Glutamatergic neuron (in vitro differentiated cells): ENCODE data around the gene COBL. TPM values are rescaled to one million over a fixed set of nuclear protein-coding genes. Genes with fewer than 3 reads are reported as not detected.

Experiments
- DNase-seq: peaks from one replicate; pipeline ENCODE4 v3.0.0; 2022
- H3K27ac Mint-ChIP-seq: one replicate; pipeline ENCODE4 v1.8.0; 2020; ENCODE audit warnings: mild to moderate bottlenecking, mixed read lengths, inconsistent platforms; ENCODE audit not compliant: unreplicated experiment
- H3K27me3 Mint-ChIP-seq: one replicate; pipeline ENCODE4 v1.8.0; 2020; ENCODE audit warnings: mild to moderate bottlenecking, moderate library complexity, mixed read lengths, inconsistent platforms; ENCODE audit not compliant: unreplicated experiment
- H3K36me3 Mint-ChIP-seq: one replicate; pipeline ENCODE4 v1.8.0; 2020; ENCODE audit warnings: mild to moderate bottlenecking, mixed read lengths, inconsistent platforms; ENCODE audit not compliant: unreplicated experiment
- H3K4me1 Mint-ChIP-seq: one replicate; pipeline ENCODE4 v1.8.0; 2020; ENCODE audit warnings: mild to moderate bottlenecking, low read depth, mixed read lengths, inconsistent platforms; ENCODE audit not compliant: unreplicated experiment
- H3K4me3 Mint-ChIP-seq: one replicate; pipeline ENCODE4 v1.8.0; 2020; ENCODE audit warnings: mild to moderate bottlenecking, mixed read lengths, inconsistent platforms; ENCODE audit not compliant: unreplicated experiment
- H3K9me3 Mint-ChIP-seq: one replicate; pipeline ENCODE4 v1.8.0; 2020; ENCODE audit warnings: mild to moderate bottlenecking, moderate library complexity, mixed read lengths, inconsistent platforms; ENCODE audit not compliant: unreplicated experiment
- total RNA-seq: library from RNA; stranded (reverse); fragmentation: NEBNext Ultra II Directional; extraction: Animal tissue kit (Norgen Biotek cat#: 25700); gene quantifications from one replicate; pipeline ENCODE4 v1.2.1, GENCODE V29; 2021; ENCODE audit not compliant: unreplicated experiment
- TF ChIP-seq, protein P1 (sequence below): fragments of 200-600 bp; sonication (generic); IDR thresholded peaks from one replicate; pipeline ENCODE4 v1.5.0; 2021; ENCODE audit not compliant: partially characterized antibody, unreplicated experiment

Gene COBL
- total RNA-seq, 1 donor from 2014 or later, result 3.3 TPM

DNA sequence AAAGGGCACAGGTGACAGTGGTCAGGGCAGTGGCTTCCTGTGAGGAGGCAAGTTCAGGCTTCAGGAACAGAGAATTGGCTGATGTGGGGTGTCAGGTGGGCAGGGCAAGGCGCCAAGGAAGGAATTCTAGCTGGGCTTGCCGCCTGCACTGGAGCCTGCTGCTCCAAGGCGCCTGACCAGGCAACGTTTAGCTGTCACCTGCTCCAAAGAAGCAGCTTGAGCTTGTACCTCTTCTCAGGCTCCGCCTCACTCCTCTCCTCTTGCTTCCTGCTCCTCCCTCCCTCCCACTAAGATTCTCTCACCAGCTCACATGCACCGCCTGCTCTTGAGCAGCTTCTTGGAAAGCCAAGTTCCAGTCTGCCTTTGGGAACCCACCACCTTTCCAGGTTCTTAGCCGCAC is 346.5 kb downstream of the COBL start:
- Mint-ChIP-seq H3K36me3 (peaks cover 12% of the 10 kb centered on the region), H3K4me3 (no peak overlapping the region), H3K27ac (no peak overlapping the region), H3K9me3 (peaks cover 3% of the 10 kb centered on the region), H3K4me1 (no peaks in the 10 kb centered on the region), H3K27me3 (peaks cover 5% of the 10 kb centered on the region)
- TF ChIP-seq, protein P1, sequence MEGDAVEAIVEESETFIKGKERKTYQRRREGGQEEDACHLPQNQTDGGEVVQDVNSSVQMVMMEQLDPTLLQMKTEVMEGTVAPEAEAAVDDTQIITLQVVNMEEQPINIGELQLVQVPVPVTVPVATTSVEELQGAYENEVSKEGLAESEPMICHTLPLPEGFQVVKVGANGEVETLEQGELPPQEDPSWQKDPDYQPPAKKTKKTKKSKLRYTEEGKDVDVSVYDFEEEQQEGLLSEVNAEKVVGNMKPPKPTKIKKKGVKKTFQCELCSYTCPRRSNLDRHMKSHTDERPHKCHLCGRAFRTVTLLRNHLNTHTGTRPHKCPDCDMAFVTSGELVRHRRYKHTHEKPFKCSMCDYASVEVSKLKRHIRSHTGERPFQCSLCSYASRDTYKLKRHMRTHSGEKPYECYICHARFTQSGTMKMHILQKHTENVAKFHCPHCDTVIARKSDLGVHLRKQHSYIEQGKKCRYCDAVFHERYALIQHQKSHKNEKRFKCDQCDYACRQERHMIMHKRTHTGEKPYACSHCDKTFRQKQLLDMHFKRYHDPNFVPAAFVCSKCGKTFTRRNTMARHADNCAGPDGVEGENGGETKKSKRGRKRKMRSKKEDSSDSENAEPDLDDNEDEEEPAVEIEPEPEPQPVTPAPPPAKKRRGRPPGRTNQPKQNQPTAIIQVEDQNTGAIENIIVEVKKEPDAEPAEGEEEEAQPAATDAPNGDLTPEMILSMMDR, result no peak
- no peak for DNase-seq
